HEK293 (cell line): ENCODE results near the gene EPM2A.

Experiments used
- CTCF ChIA-PET: fragments of 350-600 bp; formaldehyde crosslinking; extraction: SDS; loops from one replicate; lab custom pipeline; 2021; ENCODE audit warnings: antibody characterized with exemption; lab: Yijun Ruan, JAX
- POLR2A ChIA-PET: fragments of 300-600 bp; formaldehyde crosslinking; extraction: SDS; loops from one replicate; lab custom pipeline; 2020; ENCODE audit warnings: antibody characterized with exemption, inconsistent platforms; lab: Yijun Ruan, JAX
- H3K27ac ChIP-seq: fragments of 200-500 bp; sonication (Bioruptor generic); 2 replicates; pipeline ENCODE4 v1.5.1; 2014; ENCODE audit warnings: low read depth, low read length, control low read depth, inconsistent platforms; ENCODE audit errors: extremely low read depth
- H3K36me3 ChIP-seq, 2 experiments: fragments of 200-500 bp in 1 of 2; sonication (Bioruptor generic) in 1 of 2; 1 replicate in 1 of 2; 2 replicates in 1 of 2; pipeline ENCODE4 v1.5.1; 2014 to 2017; ENCODE audit warnings: inconsistent platforms in 2 of 2, low read length in 2 of 2; ENCODE audit not compliant: control insufficient read depth in 2 of 2, insufficient read depth in 1 of 2
- H3K4me1 ChIP-seq: fragments of 200-500 bp; sonication (Bioruptor generic); 2 replicates; pipeline ENCODE4 v1.5.1; 2014; ENCODE audit warnings: mild to moderate bottlenecking, low read length, inconsistent platforms; ENCODE audit not compliant: control insufficient read depth, insufficient read depth
- H3K4me3 ChIP-seq: 2 replicates; pipeline ENCODE4 v1.5.1; 2011; ENCODE audit warnings: low read depth, mild to moderate bottlenecking, control low read depth, low read length, moderate library complexity
- H3K9me3 ChIP-seq: fragments of 200-500 bp; sonication (Bioruptor generic); 2 replicates; pipeline ENCODE4 v1.5.1; 2014; ENCODE audit warnings: low read depth, low read length, inconsistent platforms; ENCODE audit not compliant: control insufficient read depth, insufficient read depth
- FEZF1 ChIP-seq: fragments of 450-650 bp; formaldehyde crosslinking; IDR thresholded peaks from 2 replicates; pipeline ENCODE4 v1.5.1; 2016; ENCODE audit warnings: missing biosample characterization, missing genetic modification characterization
- GLI2 ChIP-seq: fragments of 450-650 bp; formaldehyde crosslinking; IDR thresholded peaks from 2 replicates; pipeline ENCODE4; 2017; ENCODE audit warnings: missing biosample characterization, missing genetic modification characterization, low read depth, borderline replicate concordance
- KLF7 ChIP-seq: fragments of 450-650 bp; formaldehyde crosslinking; IDR thresholded peaks from 2 replicates; pipeline ENCODE4 v1.5.1; 2016; ENCODE audit warnings: missing biosample characterization, missing genetic modification characterization, borderline replicate concordance
- KLF9 ChIP-seq: fragments of 450-650 bp; formaldehyde crosslinking; IDR thresholded peaks from 2 replicates; pipeline ENCODE4 v1.5.1; 2016; ENCODE audit warnings: missing biosample characterization, missing genetic modification characterization, low read depth
- OSR2 ChIP-seq: fragments of 450-650 bp; formaldehyde crosslinking; IDR thresholded peaks from 2 replicates; pipeline ENCODE4 v1.5.1; 2016; ENCODE audit warnings: missing biosample characterization, missing genetic modification characterization
- SCRT1 ChIP-seq: fragments of 450-650 bp; formaldehyde crosslinking; IDR thresholded peaks from 2 replicates; pipeline ENCODE4 v1.5.1; 2016; ENCODE audit warnings: missing biosample characterization, missing genetic modification characterization, borderline replicate concordance
- SETDB1 ChIP-seq: IDR thresholded peaks from one replicate; pipeline ENCODE4 v1.6.1; 2017; ENCODE audit warnings: mild to moderate bottlenecking, low read length, moderate library complexity, mixed read lengths; ENCODE audit not compliant: insufficient read length
- SP7 ChIP-seq: fragments of 450-650 bp; formaldehyde crosslinking; IDR thresholded peaks from 2 replicates; pipeline ENCODE4 v1.5.1; 2016; ENCODE audit warnings: missing biosample characterization, missing genetic modification characterization
- TCF7L2 ChIP-seq: IDR thresholded peaks from 2 replicates; pipeline ENCODE4 v1.6.1; 2011; ENCODE audit warnings: low read depth, mild to moderate bottlenecking, inconsistent platforms, low read length, moderate library complexity, borderline replicate concordance
- WT1 ChIP-seq: fragments of 450-650 bp; formaldehyde crosslinking; IDR thresholded peaks from 2 replicates; pipeline ENCODE4 v1.5.1; 2016; ENCODE audit warnings: missing biosample characterization, missing genetic modification characterization
- ZNF112 ChIP-seq: fragments of 450-650 bp; formaldehyde crosslinking; IDR thresholded peaks from 2 replicates; pipeline ENCODE4 v1.5.0; 2017; ENCODE audit warnings: missing biosample characterization, missing genetic modification characterization
- ZNF146 ChIP-seq: fragments of 450-650 bp; formaldehyde crosslinking; IDR thresholded peaks from 2 replicates; pipeline ENCODE4 v1.5.1; 2016; ENCODE audit warnings: missing biosample characterization, missing genetic modification characterization
- ZNF169 ChIP-seq: fragments of 450-650 bp; formaldehyde crosslinking; IDR thresholded peaks from 2 replicates; pipeline ENCODE4 v1.5.1; 2016; ENCODE audit warnings: missing biosample characterization, missing genetic modification characterization
- ZNF174 ChIP-seq: fragments of 450-650 bp; formaldehyde crosslinking; IDR thresholded peaks from 2 replicates; pipeline ENCODE4 v1.5.0; 2017; ENCODE audit warnings: missing biosample characterization, mild to moderate bottlenecking, missing genetic modification characterization
- ZNF19 ChIP-seq: fragments of 450-650 bp; formaldehyde crosslinking; IDR thresholded peaks from 2 replicates; pipeline ENCODE4; 2016; ENCODE audit warnings: missing biosample characterization, missing genetic modification characterization, low read depth
- ZNF274 ChIP-seq, 2 experiments: fragments of 200-500 bp in 1 of 2; fragments of 450-650 bp in 1 of 2; sonication (Bioruptor generic) in 1 of 2; formaldehyde crosslinking in 1 of 2; IDR thresholded peaks; 2 replicates each; pipeline versions ENCODE4 v1.5.1 to v1.6.1; 2014 to 2016; ENCODE audit warnings: borderline replicate concordance in 1 of 2, inconsistent platforms in 1 of 2, low read length in 1 of 2, missing biosample characterization in 1 of 2, missing genetic modification characterization in 1 of 2
- ZNF366 ChIP-seq: fragments of 450-650 bp; formaldehyde crosslinking; conservative IDR thresholded peaks from 2 replicates; pipeline ENCODE4 v1.5.1; 2016; ENCODE audit warnings: missing biosample characterization, missing genetic modification characterization
- ZNF48 ChIP-seq: fragments of 450-650 bp; formaldehyde crosslinking; IDR thresholded peaks from 2 replicates; pipeline ENCODE4 v1.5.1; 2016; ENCODE audit warnings: missing biosample characterization, missing genetic modification characterization
- ZNF548 ChIP-seq: fragments of 450-650 bp; formaldehyde crosslinking; IDR thresholded peaks from 2 replicates; pipeline ENCODE4 v1.5.1; 2016; ENCODE audit warnings: missing biosample characterization, missing genetic modification characterization
- ZNF585B ChIP-seq: fragments of 450-650 bp; formaldehyde crosslinking; IDR thresholded peaks from 2 replicates; pipeline ENCODE4 v1.5.1; 2016; ENCODE audit warnings: missing biosample characterization, missing genetic modification characterization
- ZNF660 ChIP-seq: fragments of 450-650 bp; IDR thresholded peaks from 2 replicates; pipeline ENCODE4 v1.5.1; 2018; ENCODE audit warnings: missing biosample characterization, mild to moderate bottlenecking, missing genetic modification characterization
- ZNF747 ChIP-seq: fragments of 450-650 bp; formaldehyde crosslinking; IDR thresholded peaks from 2 replicates; pipeline ENCODE4 v1.5.1; 2016; ENCODE audit warnings: missing biosample characterization, missing genetic modification characterization
- ZNF843 ChIP-seq: fragments of 450-650 bp; formaldehyde crosslinking; IDR thresholded peaks from 2 replicates; pipeline ENCODE4 v1.5.1; 2016; ENCODE audit warnings: missing biosample characterization, missing genetic modification characterization
- TF ChIP-seq, protein P1 (sequence below): fragments of 450-650 bp; formaldehyde crosslinking; IDR thresholded peaks from 2 replicates; pipeline ENCODE4 v1.5.1; 2016; ENCODE audit warnings: missing biosample characterization, missing genetic modification characterization
- TF ChIP-seq, protein P2 (sequence below): fragments of 450-650 bp; formaldehyde crosslinking; IDR thresholded peaks from 2 replicates; pipeline ENCODE4 v1.5.1; 2016; ENCODE audit warnings: missing biosample characterization, missing genetic modification characterization
- TF ChIP-seq, protein P3 (sequence below): fragments of 450-650 bp; formaldehyde crosslinking; IDR thresholded peaks from 2 replicates; pipeline ENCODE4 v1.5.1; 2016; ENCODE audit warnings: missing biosample characterization, missing genetic modification characterization
- TF ChIP-seq, protein P4 (sequence below): fragments of 450-650 bp; formaldehyde crosslinking; IDR thresholded peaks from 2 replicates; pipeline ENCODE4 v1.5.1; 2016; ENCODE audit warnings: missing biosample characterization, missing genetic modification characterization
- TF ChIP-seq, protein P5 (sequence below): fragments of 450-650 bp; formaldehyde crosslinking; IDR thresholded peaks from 2 replicates; pipeline ENCODE4 v1.5.1; 2017; ENCODE audit warnings: missing biosample characterization, missing genetic modification characterization

The EPM2A gene

GRCh38 chr6:145632971-145633370, 102.3 kb downstream of the EPM2A start (continued):
- TF ChIP-seq, protein P1, sequence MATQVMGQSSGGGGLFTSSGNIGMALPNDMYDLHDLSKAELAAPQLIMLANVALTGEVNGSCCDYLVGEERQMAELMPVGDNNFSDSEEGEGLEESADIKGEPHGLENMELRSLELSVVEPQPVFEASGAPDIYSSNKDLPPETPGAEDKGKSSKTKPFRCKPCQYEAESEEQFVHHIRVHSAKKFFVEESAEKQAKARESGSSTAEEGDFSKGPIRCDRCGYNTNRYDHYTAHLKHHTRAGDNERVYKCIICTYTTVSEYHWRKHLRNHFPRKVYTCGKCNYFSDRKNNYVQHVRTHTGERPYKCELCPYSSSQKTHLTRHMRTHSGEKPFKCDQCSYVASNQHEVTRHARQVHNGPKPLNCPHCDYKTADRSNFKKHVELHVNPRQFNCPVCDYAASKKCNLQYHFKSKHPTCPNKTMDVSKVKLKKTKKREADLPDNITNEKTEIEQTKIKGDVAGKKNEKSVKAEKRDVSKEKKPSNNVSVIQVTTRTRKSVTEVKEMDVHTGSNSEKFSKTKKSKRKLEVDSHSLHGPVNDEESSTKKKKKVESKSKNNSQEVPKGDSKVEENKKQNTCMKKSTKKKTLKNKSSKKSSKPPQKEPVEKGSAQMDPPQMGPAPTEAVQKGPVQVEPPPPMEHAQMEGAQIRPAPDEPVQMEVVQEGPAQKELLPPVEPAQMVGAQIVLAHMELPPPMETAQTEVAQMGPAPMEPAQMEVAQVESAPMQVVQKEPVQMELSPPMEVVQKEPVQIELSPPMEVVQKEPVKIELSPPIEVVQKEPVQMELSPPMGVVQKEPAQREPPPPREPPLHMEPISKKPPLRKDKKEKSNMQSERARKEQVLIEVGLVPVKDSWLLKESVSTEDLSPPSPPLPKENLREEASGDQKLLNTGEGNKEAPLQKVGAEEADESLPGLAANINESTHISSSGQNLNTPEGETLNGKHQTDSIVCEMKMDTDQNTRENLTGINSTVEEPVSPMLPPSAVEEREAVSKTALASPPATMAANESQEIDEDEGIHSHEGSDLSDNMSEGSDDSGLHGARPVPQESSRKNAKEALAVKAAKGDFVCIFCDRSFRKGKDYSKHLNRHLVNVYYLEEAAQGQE = no peak
- TF ChIP-seq GLI2 = no peak
- no peak for TF ChIP-seq ZNF366 (tag by site-specific recombination)
- TF ChIP-seq, protein P2, sequence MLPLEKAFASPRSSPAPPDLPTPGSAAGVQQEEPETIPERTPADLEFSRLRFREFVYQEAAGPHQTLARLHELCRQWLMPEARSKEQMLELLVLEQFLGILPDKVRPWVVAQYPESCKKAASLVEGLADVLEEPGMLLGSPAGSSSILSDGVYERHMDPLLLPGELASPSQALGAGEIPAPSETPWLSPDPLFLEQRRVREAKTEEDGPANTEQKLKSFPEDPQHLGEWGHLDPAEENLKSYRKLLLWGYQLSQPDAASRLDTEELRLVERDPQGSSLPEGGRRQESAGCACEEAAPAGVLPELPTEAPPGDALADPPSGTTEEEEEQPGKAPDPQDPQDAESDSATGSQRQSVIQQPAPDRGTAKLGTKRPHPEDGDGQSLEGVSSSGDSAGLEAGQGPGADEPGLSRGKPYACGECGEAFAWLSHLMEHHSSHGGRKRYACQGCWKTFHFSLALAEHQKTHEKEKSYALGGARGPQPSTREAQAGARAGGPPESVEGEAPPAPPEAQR (tag by site-specific recombination) = no peak

- ChIA-PET CTCF (interaction anchor here (0.5 to 3.0 kb wide), 2 partner anchors 72 to 699 kb away, joined by 3 to 12 read pairs; no protein-coding TSS in a partner anchor), POLR2A (no interaction called here)
- H3K9me3 ChIP-seq = no peaks in the 10 kb centered on the region
- H3K36me3 ChIP-seq = no peaks in the 10 kb centered on the region
- peaks cover 10% of the 10 kb centered on the region; the same call in 1 of the 2 replicates for H3K4me1 ChIP-seq
- no peak overlapping the region for H3K4me3 ChIP-seq
- H3K27ac ChIP-seq = no peak overlapping the region
- TF ChIP-seq SCRT1 (tag by site-specific recombination) (peak; percentile 10; the same call in 1 of the 2 replicates), ZNF169 (tag by site-specific recombination) (no peak), ZNF48 (no peak), ZNF146 (tag by site-specific recombination) (no peak), ZNF747 (tag by site-specific recombination) (no peak), ZNF843 (tag by site-specific recombination) (peak; percentile 83), ZNF112 (tag by site-specific recombination) (no peak), WT1 (no peak), KLF9 (tag by site-specific recombination) (no peak), ZNF585B (tag by site-specific recombination) (no peak), TCF7L2 (peak; percentile 70), ZNF174 (tag by site-specific recombination) (no peak), SETDB1 (no peak), SP7 (tag by site-specific recombination) (peak; percentile 29; the same call in 1 of the 2 replicates), ZNF274 (IDR thresholded peaks at IDR 0.05; ENCODE audit: low read length) (no peak), ZNF274 (tag by site-specific recombination; IDR thresholded peaks at IDR 0.05; ENCODE audit: borderline replicate concordance) (no peak), KLF7 (no peak), ZNF660 (no peak), ZNF19 (no peak), OSR2 (tag by site-specific recombination) (peak; percentile 64; the same call in 1 of the 2 replicates), ZNF548 (tag by site-specific recombination) (no peak), FEZF1 (peak; percentile 63; the same call in 1 of the 2 replicates)
- TF ChIP-seq, protein P3, sequence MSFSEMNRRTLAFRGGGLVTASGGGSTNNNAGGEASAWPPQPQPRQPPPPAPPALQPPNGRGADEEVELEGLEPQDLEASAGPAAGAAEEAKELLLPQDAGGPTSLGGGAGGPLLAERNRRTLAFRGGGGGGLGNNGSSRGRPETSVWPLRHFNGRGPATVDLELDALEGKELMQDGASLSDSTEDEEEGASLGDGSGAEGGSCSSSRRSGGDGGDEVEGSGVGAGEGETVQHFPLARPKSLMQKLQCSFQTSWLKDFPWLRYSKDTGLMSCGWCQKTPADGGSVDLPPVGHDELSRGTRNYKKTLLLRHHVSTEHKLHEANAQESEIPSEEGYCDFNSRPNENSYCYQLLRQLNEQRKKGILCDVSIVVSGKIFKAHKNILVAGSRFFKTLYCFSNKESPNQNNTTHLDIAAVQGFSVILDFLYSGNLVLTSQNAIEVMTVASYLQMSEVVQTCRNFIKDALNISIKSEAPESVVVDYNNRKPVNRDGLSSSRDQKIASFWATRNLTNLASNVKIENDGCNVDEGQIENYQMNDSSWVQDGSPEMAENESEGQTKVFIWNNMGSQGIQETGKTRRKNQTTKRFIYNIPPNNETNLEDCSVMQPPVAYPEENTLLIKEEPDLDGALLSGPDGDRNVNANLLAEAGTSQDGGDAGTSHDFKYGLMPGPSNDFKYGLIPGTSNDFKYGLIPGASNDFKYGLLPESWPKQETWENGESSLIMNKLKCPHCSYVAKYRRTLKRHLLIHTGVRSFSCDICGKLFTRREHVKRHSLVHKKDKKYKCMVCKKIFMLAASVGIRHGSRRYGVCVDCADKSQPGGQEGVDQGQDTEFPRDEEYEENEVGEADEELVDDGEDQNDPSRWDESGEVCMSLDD (tag by site-specific recombination) = no peak
- TF ChIP-seq, protein P4, sequence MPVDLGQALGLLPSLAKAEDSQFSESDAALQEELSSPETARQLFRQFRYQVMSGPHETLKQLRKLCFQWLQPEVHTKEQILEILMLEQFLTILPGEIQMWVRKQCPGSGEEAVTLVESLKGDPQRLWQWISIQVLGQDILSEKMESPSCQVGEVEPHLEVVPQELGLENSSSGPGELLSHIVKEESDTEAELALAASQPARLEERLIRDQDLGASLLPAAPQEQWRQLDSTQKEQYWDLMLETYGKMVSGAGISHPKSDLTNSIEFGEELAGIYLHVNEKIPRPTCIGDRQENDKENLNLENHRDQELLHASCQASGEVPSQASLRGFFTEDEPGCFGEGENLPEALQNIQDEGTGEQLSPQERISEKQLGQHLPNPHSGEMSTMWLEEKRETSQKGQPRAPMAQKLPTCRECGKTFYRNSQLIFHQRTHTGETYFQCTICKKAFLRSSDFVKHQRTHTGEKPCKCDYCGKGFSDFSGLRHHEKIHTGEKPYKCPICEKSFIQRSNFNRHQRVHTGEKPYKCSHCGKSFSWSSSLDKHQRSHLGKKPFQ (tag by site-specific recombination) = peak; percentile 97
- TF ChIP-seq, protein P5, sequence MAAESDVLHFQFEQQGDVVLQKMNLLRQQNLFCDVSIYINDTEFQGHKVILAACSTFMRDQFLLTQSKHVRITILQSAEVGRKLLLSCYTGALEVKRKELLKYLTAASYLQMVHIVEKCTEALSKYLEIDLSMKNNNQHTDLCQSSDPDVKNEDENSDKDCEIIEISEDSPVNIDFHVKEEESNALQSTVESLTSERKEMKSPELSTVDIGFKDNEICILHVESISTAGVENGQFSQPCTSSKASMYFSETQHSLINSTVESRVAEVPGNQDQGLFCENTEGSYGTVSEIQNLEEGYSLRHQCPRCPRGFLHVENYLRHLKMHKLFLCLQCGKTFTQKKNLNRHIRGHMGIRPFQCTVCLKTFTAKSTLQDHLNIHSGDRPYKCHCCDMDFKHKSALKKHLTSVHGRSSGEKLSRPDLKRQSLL (tag by site-specific recombination) = peak; percentile 37; the same call in 1 of the 2 replicates
Measured at GRCh38 chr6:145631374-145631773, 103.9 kb downstream of the EPM2A start.
